CD4-positive, alpha-beta T cell treated with Interleukin-12 subunit alpha and Interleukin-12 subunit beta, for 1 hour (primary cell): ENCODE results near the gene NHS.
"Not testable (repeated sequence)": the region's sequence is repeated elsewhere in the genome, so short reads cannot be mapped to it uniquely, and the experiment has no call there.

Source experiments
- DNase-seq: peaks from one replicate; pipeline ENCODE4 v3.0.0-alpha.2; 2020

NHS gene

DNA sequence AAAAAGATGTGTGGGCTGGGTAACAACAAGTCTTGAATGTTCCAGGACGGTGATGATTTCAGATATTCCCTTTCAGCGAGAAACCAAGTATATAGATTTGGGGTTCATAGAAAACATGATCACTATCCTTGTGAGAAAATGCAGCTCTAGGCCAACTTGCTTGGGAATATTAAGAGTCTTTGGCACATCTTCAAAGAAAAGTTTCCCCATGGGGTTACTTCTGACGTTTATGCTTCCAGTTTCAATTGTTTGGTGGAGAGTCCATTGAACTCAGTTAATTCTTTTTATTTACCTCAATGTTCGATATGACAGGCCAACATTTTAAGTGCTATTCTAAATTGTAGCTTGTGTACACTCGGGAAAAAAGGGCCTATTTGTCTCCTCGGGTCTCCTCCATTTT is 126.7 kb downstream of the NHS start:
- no peak for DNase-seq

DNA sequence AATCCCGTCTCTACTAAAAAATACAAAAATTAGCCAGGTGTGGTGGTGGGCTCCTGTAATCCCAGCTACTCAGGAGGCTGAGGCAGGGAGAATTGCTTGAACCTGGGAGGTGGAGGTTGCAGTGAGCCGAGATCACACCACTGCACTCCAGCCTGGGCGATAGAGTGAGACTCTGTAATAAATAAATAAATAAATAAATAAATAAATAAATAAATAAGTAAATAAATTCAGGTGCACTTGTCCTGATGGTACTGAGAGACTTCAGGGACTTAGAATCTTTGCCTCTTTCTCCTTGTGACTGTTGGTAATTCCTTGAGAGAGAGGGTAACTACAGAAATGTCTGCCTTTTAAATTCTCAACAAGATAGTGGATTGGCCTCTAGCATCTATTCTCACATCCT is 131.4 kb downstream of the NHS start:
- DNase-seq, result not testable (repeated sequence)

DNA sequence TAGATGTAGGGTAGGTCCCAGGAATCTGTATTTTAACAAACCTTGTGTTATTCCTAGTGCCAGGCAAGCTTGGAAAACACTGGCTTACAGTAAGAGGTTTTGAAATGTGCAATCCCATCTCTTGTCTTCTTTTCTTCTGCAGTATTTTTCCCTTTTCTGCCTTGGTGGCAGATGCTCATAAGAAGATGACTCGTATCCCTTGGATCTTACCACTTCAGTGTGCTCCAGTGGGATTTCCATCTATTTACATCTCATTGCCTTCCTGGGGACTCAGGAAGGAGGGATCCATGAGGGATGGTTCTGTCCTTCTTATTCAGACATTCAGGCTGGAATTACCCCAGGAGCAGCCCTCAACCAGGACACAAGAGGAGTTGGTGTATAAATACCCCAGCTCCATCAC is 136.6 kb downstream of the NHS start:
- DNase-seq, result no peak

DNA sequence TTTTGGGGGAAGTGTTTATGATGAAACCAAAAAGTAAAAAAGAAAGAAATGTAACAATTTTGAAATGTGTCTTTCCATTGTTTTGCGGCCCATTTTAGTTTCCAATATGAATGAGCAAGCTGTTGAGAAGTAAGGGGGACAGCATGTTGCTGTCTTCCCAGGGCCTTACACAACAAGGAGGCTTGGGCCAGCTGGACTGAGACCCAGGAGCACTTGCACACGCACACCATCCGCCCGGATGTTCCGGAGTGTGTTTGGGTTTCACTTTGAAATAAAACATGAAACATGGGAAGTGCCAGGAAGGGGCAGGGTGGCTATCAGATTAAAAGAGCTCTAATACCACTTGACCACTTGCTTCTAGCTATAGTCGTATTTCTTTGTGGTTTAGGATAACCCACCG is 144.4 kb downstream of the NHS start:
- no peak for DNase-seq

DNA sequence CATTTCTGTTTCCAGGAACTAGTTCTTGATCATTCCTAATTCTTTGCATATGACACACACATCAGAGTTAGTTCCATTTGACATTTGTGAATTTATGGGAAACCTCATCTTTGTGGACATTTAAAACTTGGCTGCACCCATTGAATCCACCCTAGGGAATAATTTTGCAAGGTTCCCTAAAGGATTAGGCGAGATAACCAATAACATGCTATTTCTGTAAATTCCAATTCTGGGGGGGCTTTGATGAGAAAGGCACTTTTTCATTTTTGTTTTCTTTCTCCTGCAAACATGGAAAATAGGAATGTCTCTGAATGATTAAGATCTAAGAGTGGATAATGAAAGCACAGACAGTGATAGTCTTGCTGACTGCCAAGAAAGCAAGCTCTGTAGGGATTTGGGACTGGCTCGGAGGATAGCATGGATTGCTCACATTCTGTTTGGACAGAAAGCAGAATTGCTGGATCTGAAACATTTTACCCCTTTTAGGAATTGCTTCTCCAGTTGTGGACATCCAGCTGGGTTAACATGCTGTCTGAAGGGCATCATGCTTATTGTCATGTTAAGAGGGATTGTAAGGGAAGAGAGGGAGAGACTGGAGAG is 145.1 kb downstream of the NHS start:
- no peak for DNase-seq

DNA sequence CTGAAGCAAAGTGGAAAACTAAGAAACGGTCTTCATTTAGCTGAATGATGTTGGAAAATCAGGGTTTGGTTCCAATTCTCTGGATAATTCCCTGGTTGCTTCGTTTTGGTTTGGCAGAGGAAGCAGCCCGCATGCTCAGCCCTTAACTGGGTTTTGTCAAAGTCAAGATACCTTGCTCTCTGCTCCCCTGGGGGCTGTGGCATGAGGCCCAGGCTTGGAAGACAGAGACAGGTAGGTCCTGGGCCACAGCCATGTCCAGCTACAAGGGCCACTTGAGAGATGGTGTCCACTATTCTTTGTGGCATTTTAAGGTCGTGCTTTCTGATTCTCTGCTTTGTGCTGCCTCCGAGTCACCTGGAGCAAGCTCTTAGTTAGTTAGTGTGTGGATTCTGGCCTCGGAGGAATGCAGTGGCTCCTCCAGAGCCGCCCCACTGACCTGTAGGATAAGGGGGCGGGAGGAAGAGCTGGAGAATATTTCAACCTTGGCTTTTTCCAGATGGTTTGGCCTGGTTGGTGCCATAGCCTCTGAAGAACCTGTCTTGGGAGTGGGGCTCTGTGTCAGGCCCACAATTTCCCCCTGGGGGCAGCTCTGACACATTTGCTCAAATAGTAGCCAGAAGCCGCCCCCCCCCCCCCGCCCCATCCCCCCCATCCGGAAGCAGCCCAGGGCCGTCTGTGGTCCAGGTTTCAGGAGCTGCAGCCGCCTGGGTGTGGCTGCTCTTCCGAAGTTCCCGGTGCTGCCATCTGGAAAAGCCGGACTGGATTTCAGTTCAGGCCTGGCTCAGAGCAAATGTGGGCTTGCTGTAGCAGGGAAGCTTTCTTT is 147.1 kb downstream of the NHS start:
- no peak for DNase-seq

DNA sequence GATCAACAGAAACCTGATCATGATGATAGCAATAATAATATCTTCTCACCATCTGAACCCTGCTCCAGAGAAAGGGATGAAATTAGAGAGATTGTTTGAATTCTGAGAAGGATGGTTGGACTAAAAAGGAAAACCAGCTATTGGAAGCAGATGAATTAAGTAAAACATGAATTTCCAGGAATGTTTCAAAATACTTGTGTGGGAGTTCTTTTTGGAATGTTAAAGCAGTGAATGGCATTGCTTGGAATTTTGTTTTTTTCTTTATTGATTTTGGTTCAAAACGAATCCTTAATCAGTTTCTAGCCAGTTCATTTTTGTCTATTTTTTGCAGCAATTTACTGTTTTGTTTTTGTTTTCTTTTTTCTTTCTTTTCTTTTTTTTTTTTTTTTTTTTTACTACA is 150.3 kb downstream of the NHS start:
- no peak for DNase-seq

DNA sequence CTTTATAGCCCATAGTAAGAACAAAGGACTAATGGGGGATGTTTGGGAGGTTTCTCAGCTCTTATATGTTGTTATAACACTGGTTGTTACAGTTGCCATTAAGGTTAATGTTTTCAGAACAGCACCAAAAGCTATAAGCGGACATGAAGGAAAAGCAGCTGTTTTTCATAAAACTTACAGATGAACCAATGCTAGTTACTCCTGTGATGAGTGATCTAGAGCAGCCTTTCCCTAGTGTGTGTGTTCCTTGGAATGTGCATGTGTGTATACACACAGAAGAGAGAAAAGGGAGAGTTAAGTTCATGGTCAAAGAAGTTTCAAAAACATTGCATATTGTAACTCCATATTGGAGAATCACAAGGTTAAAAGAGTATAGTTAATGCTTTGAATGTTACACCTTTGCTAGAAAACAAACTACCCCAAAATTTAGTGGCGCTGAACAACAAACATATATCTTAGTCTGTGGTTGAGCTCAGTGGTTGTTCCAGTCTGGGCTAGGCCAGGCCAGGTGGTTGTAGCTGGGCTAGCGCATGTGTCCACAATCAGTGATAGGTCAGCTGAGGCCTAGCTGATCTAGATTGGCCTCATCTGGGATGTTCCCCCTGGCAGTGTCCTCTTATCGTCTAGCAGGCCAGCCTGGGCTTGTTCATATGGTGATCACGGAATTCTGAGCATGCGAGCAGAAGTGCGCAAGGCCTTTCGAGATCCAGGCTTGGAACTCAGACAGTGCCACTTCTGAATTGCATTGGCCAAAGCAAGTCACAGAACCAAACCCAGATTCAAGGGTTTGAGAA is 151.0 kb downstream of the NHS start:
- no peak for DNase-seq

DNA sequence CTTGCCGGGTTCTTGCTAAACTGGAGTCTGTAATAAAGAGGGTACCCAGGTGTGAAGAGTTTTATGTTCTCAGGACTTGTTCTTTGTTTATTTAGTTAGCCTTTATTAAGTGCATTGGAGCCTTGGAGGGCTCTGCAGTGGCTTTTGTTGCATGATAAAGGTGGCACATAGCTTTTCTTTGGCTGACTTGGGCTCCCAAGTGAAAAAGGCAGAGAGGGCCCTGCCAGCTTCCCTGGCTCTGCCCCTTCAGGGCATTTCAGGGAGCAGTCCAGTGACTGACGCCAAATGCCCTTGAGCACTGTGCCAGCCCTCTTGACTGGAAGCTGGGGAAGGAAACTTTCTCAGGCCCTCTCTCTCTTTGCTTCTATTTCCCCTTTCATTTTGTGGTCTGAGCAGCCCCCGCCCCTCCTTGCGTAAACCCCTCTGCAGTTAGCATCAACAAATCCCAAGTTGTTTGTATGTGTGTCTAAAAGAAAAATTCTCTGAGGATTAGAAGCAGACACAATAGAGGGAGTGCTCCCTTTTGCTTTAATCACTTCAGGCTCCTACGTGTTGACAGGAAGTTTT is 152.2 kb downstream of the NHS start:
- DNase-seq, result no peak

DNA sequence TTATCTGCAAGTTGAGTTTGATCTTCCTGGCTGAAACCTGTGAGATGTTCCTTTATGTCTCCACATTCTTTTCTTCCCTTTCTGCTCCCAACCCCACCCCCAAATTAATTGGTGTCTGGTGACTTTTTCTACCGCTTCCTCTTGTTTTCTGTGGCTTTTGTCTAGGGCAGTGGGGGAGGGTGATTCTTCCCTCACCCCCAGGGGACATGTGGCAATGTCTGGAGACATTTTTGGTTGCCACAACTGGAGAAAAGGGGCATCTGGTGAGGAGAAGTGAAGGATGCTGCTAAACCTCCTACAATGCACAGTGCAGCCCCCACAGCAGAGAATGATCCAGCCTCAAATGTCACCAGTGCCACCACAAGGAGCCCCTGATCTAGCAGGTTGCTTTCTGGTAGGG is 152.9 kb downstream of the NHS start:
- DNase-seq, result no peak

DNA sequence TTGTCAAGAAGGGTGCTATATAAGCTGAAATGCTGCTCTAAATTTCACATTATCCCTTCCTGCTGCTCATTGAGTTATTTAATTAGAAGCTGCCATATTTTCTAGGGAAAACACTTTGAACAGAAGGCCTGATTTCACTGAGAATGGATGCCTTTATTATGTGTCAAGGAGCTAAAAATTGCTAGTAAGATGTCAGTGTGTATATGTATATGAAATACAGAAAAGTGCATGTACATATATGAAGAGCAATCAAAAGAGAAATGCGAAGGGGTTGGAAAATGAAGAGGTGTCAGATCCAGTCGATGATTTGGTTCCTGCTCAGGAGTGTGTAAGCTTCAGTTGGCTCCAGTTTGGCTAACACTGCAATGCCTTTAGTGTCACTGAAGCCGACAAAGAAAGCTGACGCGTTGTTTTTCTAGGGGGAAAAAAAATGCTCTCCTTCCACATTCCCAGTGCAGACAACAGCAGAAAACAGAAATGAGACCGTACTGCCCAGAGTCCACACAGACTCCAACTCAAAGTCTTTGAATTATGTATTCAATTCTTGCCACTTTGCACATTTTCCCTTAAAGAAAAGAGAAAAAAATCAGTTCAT is 154.2 kb downstream of the NHS start:
- no peak for DNase-seq

DNA sequence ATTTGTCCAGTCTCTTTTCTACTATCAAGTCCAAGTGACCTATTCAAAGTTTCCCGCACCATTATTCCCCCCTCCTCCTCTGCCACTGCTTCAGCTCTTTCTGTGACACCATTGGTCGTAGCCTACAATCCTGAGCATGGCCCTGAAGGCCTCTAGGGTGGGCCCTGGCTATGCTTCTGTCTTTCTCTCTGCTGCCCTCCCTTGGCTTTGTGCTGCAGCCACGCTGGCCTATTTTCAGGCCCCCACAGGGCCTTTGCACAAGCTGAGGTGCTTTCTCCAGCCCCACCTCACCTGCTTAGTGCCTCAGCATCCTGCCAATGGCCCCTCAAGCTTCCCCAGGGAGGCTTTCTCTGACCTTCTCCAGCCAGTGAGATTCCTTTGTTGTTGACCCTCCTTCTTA is 156.5 kb downstream of the NHS start:
- no peak for DNase-seq

DNA sequence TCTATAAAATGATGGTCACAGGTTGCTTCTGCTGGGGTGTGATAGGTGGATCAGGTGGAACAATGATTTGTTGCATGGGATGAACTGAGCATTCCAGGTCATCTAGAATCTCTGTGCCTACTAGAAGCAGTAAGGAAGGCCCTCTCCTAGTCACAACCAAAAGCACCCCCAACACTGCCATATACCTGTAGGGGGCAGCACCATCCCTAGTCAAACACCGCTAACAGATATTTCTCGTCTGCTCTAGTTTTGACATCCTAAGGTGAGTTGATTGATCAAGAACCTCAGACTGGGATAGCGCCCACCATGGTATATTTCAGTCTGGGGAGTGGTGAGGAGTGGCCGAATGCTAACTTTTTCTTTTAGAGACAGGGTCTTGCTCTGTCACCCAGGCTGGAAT is 160.2 kb downstream of the NHS start:
- peak; percentile 29 for DNase-seq

DNA sequence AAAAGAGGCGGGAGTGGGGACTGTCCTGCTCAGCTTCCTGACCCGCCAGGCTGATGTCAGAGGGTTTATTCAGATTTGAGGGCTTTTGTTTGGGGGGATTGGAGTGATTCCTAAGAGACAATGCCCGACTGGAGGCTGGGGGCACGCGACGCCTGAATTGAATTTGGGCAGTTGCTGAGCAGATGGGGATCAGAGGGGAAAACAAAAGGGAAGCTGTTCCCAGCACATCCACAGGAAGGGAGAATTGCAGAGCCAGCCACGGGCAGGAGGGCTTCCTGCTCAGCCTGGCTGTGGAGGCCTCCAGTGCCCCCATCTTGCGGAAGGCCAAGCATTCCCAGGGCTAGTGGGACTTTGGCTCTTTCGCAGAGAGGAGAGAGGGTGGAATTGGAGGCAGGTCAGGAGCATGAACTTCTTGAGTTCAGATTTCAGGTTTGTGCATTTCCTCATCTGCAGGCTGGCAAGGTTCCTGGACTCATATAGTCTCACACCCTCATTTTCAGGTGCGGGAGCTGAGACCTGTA is 162.8 kb downstream of the NHS start:
- no peak for DNase-seq

DNA sequence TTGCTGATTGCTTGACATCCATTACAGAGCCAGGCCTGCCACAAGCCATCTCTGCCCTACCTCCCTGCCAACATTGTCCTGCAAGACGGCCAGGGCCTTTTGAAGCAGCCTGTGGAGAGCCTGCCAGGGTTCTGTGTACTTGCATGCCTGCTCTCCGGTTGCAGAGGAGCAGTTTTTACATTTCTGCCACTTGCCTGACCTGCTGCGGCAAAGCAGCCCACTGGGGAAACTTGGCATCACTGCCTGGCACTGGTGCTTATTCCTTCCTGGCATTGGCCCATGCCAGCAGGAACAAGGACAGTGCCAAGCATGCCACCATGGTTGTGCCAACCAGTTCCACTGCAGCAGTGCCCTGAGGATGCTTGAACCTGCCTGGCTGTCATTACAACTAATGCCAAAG is 167.1 kb downstream of the NHS start:
- no peak for DNase-seq

DNA sequence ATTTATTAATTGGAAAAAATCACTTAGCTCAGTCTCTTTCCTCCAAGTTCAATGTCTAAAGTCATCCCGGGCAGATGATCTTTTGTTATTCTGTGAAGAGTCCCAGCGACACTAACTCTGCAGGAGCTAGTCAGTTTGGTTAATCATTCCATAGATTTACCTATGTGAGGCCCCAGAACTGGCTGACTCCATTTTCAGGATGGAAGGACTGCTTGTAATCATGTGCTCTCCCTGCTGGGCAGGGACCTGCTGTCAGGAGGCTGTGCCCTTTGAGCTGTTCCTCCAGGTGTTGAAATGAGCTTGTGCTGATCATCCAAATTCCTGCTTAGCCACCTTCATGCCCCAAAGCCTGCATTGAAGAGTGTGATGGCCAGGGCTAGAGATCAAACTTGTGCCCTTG is 169.8 kb downstream of the NHS start:
- no peak for DNase-seq

DNA sequence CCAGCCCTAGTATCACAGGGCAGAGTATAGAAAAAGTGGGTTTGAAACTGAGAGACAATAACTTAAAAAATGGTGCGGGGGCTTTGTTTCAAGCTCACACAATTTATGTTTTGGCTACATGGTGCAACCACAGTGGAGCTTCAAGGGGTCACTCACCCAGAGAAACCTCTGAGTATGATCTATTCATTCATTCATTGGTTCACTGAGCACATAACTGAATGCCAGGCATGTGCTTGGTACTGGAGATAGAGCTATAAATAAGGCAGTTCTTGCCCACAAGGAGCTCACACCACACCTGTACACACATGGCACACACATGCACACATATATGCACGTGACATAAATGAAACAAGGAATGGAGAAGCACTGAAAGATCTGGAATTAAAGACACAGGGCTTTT is 171.4 kb downstream of the NHS start:
- DNase-seq, result no peak

DNA sequence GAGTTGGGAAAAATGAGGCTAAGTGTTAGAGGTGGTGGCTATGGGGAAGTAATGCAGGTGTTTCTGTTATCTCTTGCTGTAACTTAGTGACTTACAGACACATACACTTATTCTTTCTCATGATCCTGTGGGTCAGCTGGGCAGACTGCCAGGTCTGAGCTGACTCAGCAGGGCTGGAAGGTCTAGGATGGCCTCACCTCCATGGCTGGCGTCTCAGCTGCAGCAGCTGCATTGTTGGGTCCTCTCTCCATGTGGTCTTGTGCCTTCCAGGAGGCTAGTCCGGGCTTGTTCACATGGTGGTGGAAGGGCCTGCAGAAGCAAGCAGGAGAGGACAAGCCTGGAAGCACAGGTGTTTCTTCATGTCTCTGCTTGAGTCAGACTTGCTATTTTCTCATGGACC is 172.7 kb downstream of the NHS start:
- no peak for DNase-seq

DNA sequence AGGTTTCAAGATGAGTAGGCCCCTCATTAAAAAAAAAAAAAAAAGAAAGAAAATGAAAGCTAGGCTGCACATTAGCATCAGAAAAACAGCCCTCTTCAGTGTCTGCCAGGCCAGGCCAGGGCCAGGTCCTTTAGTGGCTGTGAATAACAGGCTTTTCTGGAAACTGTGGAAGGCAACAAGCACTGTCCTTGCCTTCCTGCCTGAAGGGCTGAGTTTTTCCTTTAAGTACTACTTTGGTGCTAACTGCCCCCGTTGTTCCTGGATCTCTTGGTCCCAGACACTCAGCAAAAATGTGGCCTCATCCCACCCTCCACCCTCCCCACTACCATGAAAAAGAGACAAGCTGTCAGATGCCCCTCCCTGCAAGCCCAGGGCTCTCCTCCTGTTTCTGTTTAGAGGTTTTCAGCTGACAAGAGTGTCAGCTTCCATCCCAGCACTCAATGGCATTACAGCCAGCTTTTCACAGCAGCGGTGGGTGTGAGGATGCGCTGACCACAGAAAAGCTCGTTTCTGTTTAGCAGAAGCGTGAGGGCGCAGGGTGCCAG is 174.2 kb downstream of the NHS start:
- no peak for DNase-seq

DNA sequence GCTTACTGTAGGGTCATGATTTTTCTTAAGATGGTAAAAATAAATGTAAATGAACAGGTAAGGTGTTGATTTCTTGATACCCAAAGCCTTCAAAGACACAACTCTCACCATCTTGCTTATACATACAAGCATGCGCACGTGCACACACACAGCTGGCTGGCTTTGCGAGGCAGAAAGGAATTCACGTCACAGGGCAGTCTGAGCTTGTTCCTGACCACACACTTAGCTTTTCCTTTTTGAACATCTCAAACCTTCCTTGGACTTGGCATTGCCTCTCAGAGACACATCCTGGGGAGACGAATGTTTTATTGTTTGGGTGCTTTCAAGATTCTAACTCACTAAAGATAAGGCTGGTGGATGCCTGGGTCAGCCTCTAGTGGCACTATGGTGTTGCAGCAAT is 175.0 kb downstream of the NHS start:
- no peak for DNase-seq

DNA sequence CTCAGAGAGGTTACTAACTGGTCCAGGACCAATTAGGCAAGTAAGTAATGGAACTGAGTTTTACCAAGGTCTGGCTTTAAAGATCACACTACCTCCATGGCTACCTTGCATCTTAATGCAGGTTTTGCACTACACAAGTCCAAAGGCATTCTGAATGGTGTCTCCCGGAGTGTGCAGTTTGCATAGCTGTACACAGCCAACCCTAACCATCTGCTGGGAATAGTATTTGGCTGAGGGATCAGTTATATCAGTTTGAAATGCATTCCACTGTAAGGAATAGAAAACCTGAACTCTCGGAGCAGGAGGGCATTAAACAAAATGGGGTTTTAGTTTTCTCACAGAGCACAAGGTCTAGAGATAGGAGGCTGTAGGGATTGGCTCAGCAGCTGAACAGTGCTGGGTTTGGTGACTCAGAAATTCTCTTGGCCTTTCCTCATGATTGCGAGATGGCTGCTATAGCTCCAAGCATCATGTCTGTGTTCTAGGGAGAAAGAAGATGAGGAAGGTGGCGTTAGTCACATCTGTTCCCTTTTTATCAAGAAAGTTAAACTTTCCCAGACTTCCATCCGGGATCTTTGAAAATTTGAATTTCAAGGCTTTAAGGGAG is 177.1 kb downstream of the NHS start:
- no peak for DNase-seq

DNA sequence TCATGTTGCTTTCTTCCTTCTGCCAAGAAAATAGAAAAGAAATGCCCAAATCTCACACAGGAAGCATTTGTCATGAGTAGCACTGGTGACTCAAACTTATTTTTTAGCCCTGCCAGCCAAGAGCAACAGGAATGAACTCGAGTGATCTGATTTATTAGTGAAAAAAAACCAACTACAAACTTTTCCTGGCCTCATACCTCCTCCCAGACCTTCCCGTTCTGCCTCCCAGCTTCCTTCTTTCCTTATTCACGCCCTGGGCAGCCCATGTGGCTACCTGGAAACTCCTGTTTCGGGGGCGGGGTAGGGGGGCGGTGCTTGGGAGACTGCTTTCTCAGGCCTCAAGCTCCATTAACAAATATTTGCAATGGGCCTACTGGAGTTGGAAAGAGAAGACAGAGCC is 178.5 kb downstream of the NHS start:
- DNase-seq, result no peak
